GM12892 (cell line): Measurements from ENCODE around the gene MACC1.

ENCODE experiments used
- DNase-seq: peaks from one replicate; pipeline ENCODE4 v3.0.0; 2011; ENCODE audit not compliant: insufficient read length
- FAIRE-seq: peaks from 2 replicates; lab custom pipeline; 2011; peaks lifted over from hg19 to GRCh38; lab: Jason Lieb, UNC
- POLR2A ChIP-seq: IDR thresholded peaks from 2 replicates; pipeline ENCODE4 v1.6.1; 2011; ENCODE audit warnings: low read depth, low read length, control low read depth
- POLR2AphosphoS5 ChIP-seq: IDR thresholded peaks from 2 replicates; pipeline ENCODE4 v1.6.1; 2011; ENCODE audit warnings: low read depth, low read length, control low read depth
- TAF1 ChIP-seq: IDR thresholded peaks from 2 replicates; pipeline ENCODE4 v1.6.1; 2011; ENCODE audit warnings: low read depth, mild to moderate bottlenecking, control low read depth, low read length, borderline replicate concordance

The MACC1 gene

GRCh38 chr7:20240080-20240926, 23.1 kb upstream of the MACC1 start:
- DNase-seq (no peak), FAIRE-seq (peak; percentile 88)
- TF ChIP-seq POLR2A = no peak

GRCh38 chr7:20238754-20239324, 21.7 kb upstream of the MACC1 start:
- peak; percentile 97 for FAIRE-seq
- TF ChIP-seq POLR2A = no peak
- no peak for TF ChIP-seq TAF1
- peak; percentile 60; the same call in 1 of the 2 replicates for TF ChIP-seq POLR2AphosphoS5
- no peak for DNase-seq

DNA sequence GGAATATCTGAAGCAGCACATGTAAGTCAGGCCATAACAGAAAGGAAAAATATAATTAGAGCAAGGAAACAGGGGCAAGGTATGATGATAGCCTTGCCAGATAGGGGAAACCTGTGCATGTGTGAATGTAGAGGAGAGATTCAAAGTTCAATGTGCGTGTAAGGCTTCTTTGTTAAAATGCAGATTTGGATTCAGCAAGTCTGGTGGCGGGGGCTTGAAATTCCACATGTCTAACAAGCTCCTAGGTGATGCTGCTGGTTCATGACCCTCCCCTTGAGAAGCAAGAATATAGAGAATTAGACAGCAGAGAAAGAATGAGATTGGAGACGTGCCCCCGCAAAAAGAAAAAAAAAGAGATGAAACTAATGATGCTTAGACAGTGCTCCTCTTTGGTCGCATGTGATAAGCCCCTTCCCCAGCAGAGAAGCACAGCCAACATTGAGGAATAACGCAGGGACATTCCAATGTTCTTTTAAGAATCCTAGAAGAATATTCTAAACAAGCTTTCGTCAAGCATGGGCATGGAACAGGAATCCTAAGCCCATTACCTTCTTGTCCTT, 21.1 kb upstream of the MACC1 start:
- FAIRE-seq = no peak
- TF ChIP-seq POLR2AphosphoS5 = no peak
- TF ChIP-seq POLR2A = no peak
- TF ChIP-seq TAF1 = no peak
- no peak for DNase-seq

DNA sequence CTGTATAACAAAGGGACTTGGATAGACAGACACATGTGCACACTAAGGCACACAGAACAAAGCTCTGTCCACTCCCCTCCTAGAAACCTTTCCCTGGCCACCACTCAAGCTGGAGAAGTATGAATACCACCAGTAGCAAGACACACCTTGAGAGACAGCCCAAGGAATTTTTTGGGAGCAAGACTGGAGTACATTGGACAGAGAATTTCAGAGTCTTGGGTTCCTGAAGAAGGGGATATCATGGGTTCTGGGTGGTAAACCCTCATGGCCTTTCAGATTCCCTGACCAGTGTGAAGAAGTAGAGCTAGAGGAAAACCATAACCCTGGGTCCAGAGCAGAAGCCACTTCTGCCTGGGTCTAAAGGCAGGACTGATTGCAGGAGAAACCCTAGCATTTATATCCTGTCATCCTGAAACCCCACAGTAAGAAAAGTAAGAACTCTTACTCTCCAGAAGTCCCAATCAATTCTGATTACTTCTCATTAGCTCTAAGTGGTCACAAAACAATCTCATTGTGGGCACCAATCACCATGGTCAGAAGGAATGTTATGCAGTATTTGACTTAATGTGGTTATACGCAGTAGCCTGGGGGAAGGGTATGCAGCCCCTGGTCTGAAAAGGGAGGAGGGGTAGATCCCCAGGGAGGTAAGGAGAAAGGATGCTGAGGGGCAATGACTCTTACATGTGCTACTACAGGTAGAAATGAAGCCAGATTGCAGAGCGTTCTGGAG, 20.4 kb upstream of the MACC1 start:
- FAIRE-seq (peak; percentile 90), DNase-seq (no peak)
- TF ChIP-seq POLR2AphosphoS5 (0 out of 2 replicates have a peak, but pooled peaks have one; percentile 14), POLR2A (0 out of 2 replicates have a peak, but pooled peaks have one; percentile 22), TAF1 (no peak)

DNA sequence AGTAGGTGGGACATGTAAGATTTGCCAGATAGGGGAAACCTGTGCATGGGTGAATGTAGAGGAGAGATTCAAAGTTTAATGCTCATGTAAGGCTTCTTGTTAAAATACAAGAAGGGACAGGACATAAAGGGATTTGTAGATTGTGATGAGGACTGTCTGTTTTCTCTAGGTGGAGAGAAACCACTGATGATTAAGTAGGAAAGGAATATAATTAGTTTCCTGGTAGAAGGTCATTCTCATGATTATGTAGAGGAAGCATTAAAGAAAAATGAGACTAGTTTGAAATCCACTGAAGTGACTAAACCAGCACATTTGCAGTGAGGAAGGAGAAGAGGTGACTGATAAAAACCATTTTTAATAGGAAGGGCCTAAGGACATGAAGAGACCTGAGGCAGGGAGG, 19.6 kb upstream of the MACC1 start:
- TF ChIP-seq POLR2A (no peak), TAF1 (no peak), POLR2AphosphoS5 (no peak)
- DNase-seq (no peak), FAIRE-seq (no peak)

GRCh38 chr7:20236043-20236442, 18.9 kb upstream of the MACC1 start:
- FAIRE-seq = peak; percentile 40
- TF ChIP-seq POLR2A (no peak), POLR2AphosphoS5 (no peak), TAF1 (no peak)
- no peak for DNase-seq

DNA sequence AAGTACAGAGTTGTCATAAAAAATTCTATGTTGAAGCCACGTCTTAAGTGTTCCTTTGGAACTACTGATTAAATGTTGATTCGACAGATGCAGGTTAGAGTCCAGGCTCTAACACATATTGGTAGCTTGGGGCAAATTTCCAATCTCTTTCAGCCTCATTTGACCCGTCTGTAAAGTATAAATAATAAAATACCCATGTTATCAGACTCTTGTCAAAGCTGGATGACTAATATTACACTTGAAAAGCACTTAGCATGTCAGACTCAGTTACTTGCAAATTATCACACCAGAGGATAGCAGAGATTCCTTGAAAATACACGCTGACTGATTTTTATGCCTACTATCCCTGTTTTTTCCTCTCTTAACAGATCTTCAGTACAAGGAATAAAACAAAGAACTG, 18.1 kb upstream of the MACC1 start:
- FAIRE-seq (no peak), DNase-seq (no peak)
- TF ChIP-seq TAF1 = no peak
- no peak for TF ChIP-seq POLR2AphosphoS5
- TF ChIP-seq POLR2A = no peak

- TF ChIP-seq POLR2AphosphoS5 (no peak), TAF1 (no peak), POLR2A (no peak)
- DNase-seq = no peak
- peak; percentile 48 for FAIRE-seq
Measured at GRCh38 chr7:20233362-20233761, 16.2 kb upstream of the MACC1 start.

DNA sequence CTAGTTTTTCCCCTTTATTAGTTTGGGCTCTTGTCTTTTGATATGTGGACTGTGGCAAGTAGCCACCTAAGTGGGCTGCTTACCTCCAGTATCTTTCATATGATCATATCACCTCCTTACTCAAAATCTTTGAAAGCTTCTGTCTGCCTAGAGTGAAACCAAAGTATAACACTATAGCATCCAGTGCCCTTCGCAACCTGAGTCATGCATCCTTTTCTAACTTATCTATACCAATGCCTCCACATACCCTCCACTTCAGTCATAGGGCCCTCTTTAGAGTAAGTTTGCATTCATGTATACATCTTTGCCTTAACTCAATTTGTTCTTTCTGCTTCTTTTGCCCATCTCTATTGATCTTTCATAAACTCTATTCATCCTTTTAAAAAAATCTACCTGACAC, 15.7 kb upstream of the MACC1 start:
- FAIRE-seq = no peak

GRCh38 chr7:20229646-20230500, 12.7 kb upstream of the MACC1 start:
- TF ChIP-seq POLR2AphosphoS5 = no peak
- TF ChIP-seq POLR2A = no peak
- no peak for TF ChIP-seq TAF1
- DNase-seq (no peak), FAIRE-seq (no peak)

More for the DNA sequence above, 15.7 kb upstream of the MACC1 start:
- no peak for TF ChIP-seq TAF1
- no peak for TF ChIP-seq POLR2A
- no peak for TF ChIP-seq POLR2AphosphoS5
- no peak for DNase-seq

- no peak for DNase-seq
- no peak for TF ChIP-seq POLR2AphosphoS5
- TF ChIP-seq POLR2A = no peak
- no peak for TF ChIP-seq TAF1
- no peak for FAIRE-seq
Measured at GRCh38 chr7:20229081-20229480, 11.9 kb upstream of the MACC1 start.
